Measurements from ENCODE around the gene TLX2.
A peak's percentile ranks its signal among the peaks of the same experiment; 100 is the strongest.

TLX2 gene

GRCh38 chr2:74504591-74504990 is 9.7 kb upstream of the TLX2 start:
- Histone ChIP-seq H3K9me3 (ENCODE audit: control insufficient read depth, insufficient read depth, low read depth, low read length) (no peaks in the 10 kb centered on the region), H3K36me3 (ENCODE audit: control insufficient read depth, insufficient read depth, low read length) (peaks cover 10% of the 10 kb centered on the region), H3K9ac (ENCODE audit: low read length) (no peak overlapping the region), H3K27ac (ENCODE audit: low read depth, low read length) (no peak overlapping the region), H3K4me3 (ENCODE audit: low read depth, low read length) (no peak overlapping the region; the same call in 1 of the 2 replicates), H3K27me3 (ENCODE audit: control insufficient read depth, insufficient read depth, low read length) (peaks cover 70% of the 10 kb centered on the region), H3K4me1 (ENCODE audit: control insufficient read depth, insufficient read depth, low read length) (peaks cover 46% of the 10 kb centered on the region)

GRCh38 chr2:74505448-74506246 is 8.6 kb upstream of the TLX2 start:
- Histone ChIP-seq H3K4me3 (ENCODE audit: low read depth, low read length) (no peak overlapping the region), H3K9ac (ENCODE audit: low read length) (no peak overlapping the region), H3K4me1 (ENCODE audit: control insufficient read depth, insufficient read depth, low read length) (peaks cover 36% of the 10 kb centered on the region), H3K36me3 (ENCODE audit: control insufficient read depth, insufficient read depth, low read length) (peaks cover 10% of the 10 kb centered on the region), H3K27ac (ENCODE audit: low read depth, low read length) (no peak overlapping the region), H3K9me3 (ENCODE audit: control insufficient read depth, insufficient read depth, low read depth, low read length) (no peaks in the 10 kb centered on the region), H3K27me3 (ENCODE audit: control insufficient read depth, insufficient read depth, low read length) (peaks cover 70% of the 10 kb centered on the region)

- H3K36me3 ChIP-seq (ENCODE audit: control insufficient read depth, insufficient read depth, low read length) = peaks cover 10% of the 10 kb centered on the region
- no peaks in the 10 kb centered on the region for H3K9me3 ChIP-seq (ENCODE audit: control insufficient read depth, insufficient read depth, low read depth, low read length)
- peak within 1 kb of the TSS; percentile 97 for H3K4me3 ChIP-seq (ENCODE audit: low read depth, low read length)
- H3K4me1 ChIP-seq (ENCODE audit: control insufficient read depth, insufficient read depth, low read length) = peaks cover 23% of the 10 kb centered on the region
- H3K27ac ChIP-seq (ENCODE audit: low read depth, low read length) = peak within 1 kb of the TSS; percentile 96
- peaks cover 70% of the 10 kb centered on the region for H3K27me3 ChIP-seq (ENCODE audit: control insufficient read depth, insufficient read depth, low read length)
- peak within 1 kb of the TSS; percentile 97 for H3K9ac ChIP-seq (ENCODE audit: low read length)
Measured at GRCh38 chr2:74507145-74507925, 6.9 kb upstream of the TLX2 start, which contains the start of gene PCGF1. PCGF1 (minus strand) TSS chr2:74507695; CDS start chr2:74507668, 27 bp downstream.

- Histone ChIP-seq H3K4me1 (ENCODE audit: control insufficient read depth, insufficient read depth, low read length) (peaks cover 22% of the 10 kb centered on the region), H3K9me3 (ENCODE audit: control insufficient read depth, insufficient read depth, low read depth, low read length) (no peaks in the 10 kb centered on the region), H3K27me3 (ENCODE audit: control insufficient read depth, insufficient read depth, low read length) (peaks cover 70% of the 10 kb centered on the region), H3K4me3 (ENCODE audit: low read depth, low read length) (peak overlapping the region; percentile 97), H3K27ac (ENCODE audit: low read depth, low read length) (peak overlapping the region; percentile 96; the same call in 1 of the 2 replicates), H3K36me3 (ENCODE audit: control insufficient read depth, insufficient read depth, low read length) (peaks cover 10% of the 10 kb centered on the region), H3K9ac (ENCODE audit: low read length) (peak overlapping the region; percentile 97)
Measured at GRCh38 chr2:74507926-74508520, 6.2 kb upstream of the TLX2 start.

- H3K27me3 ChIP-seq (ENCODE audit: control insufficient read depth, insufficient read depth, low read length) = peaks cover 74% of the 10 kb centered on the region
- no peaks in the 10 kb centered on the region for H3K9me3 ChIP-seq (ENCODE audit: control insufficient read depth, insufficient read depth, low read depth, low read length)
- peaks cover 26% of the 10 kb centered on the region for H3K4me1 ChIP-seq (ENCODE audit: control insufficient read depth, insufficient read depth, low read length)
- H3K27ac ChIP-seq (ENCODE audit: low read depth, low read length) = no peak overlapping the region
- no peak overlapping the region for H3K9ac ChIP-seq (ENCODE audit: low read length)
- no peak overlapping the region for H3K4me3 ChIP-seq (ENCODE audit: low read depth, low read length)
- H3K36me3 ChIP-seq (ENCODE audit: control insufficient read depth, insufficient read depth, low read length) = peaks cover 8% of the 10 kb centered on the region
Measured at GRCh38 chr2:74510272-74510671, 4.0 kb upstream of the TLX2 start.

- Histone ChIP-seq H3K36me3 (ENCODE audit: control insufficient read depth, insufficient read depth, low read length) (no peaks in the 10 kb centered on the region), H3K9ac (ENCODE audit: low read length) (no peak overlapping the region), H3K9me3 (ENCODE audit: control insufficient read depth, insufficient read depth, low read depth, low read length) (no peaks in the 10 kb centered on the region; the same call in 1 of the 2 replicates), H3K27ac (ENCODE audit: low read depth, low read length) (no peak overlapping the region), H3K4me3 (ENCODE audit: low read depth, low read length) (no peak overlapping the region), H3K4me1 (ENCODE audit: control insufficient read depth, insufficient read depth, low read length) (peaks cover 31% of the 10 kb centered on the region), H3K27me3 (ENCODE audit: control insufficient read depth, insufficient read depth, low read length) (peaks cover 78% of the 10 kb centered on the region)
Measured at GRCh38 chr2:74511104-74511989, 2.9 kb upstream of the TLX2 start.

- Histone ChIP-seq H3K36me3 (ENCODE audit: control insufficient read depth, insufficient read depth, low read length) (no peaks in the 10 kb centered on the region), H3K9me3 (ENCODE audit: control insufficient read depth, insufficient read depth, low read depth, low read length) (peaks cover 3% of the 10 kb centered on the region; the same call in 1 of the 2 replicates), H3K27ac (ENCODE audit: low read depth, low read length) (no peak overlapping the region), H3K9ac (ENCODE audit: low read length) (no peak overlapping the region), H3K27me3 (ENCODE audit: control insufficient read depth, insufficient read depth, low read length) (peaks cover 95% of the 10 kb centered on the region), H3K4me1 (ENCODE audit: control insufficient read depth, insufficient read depth, low read length) (peaks cover 25% of the 10 kb centered on the region), H3K4me3 (ENCODE audit: low read depth, low read length) (peak overlapping the region; percentile 57)
Measured at GRCh38 chr2:74512744-74513604, 1.3 kb upstream of the TLX2 start.

GRCh38 chr2:74513605-74514367 is 464 bp upstream of the TLX2 start:
- H3K4me3 ChIP-seq (ENCODE audit: low read depth, low read length) = peak overlapping the region; percentile 57
- H3K36me3 ChIP-seq (ENCODE audit: control insufficient read depth, insufficient read depth, low read length) = no peaks in the 10 kb centered on the region
- peaks cover 99% of the 10 kb centered on the region for H3K27me3 ChIP-seq (ENCODE audit: control insufficient read depth, insufficient read depth, low read length)
- H3K4me1 ChIP-seq (ENCODE audit: control insufficient read depth, insufficient read depth, low read length) = peaks cover 20% of the 10 kb centered on the region
- H3K9ac ChIP-seq (ENCODE audit: low read length) = no peak overlapping the region
- H3K27ac ChIP-seq (ENCODE audit: low read depth, low read length) = no peak overlapping the region
- H3K9me3 ChIP-seq (ENCODE audit: control insufficient read depth, insufficient read depth, low read depth, low read length) = peaks cover 3% of the 10 kb centered on the region; the same call in 1 of the 2 replicates

GRCh38 chr2:74515271-74515980 is 1.2 kb downstream of the TLX2 start:
- H3K9me3 ChIP-seq (ENCODE audit: control insufficient read depth, insufficient read depth, low read depth, low read length) = peaks cover 3% of the 10 kb centered on the region; the same call in 1 of the 2 replicates
- peak overlapping the region; percentile 57 for H3K4me3 ChIP-seq (ENCODE audit: low read depth, low read length)
- H3K27ac ChIP-seq (ENCODE audit: low read depth, low read length) = no peak overlapping the region
- H3K36me3 ChIP-seq (ENCODE audit: control insufficient read depth, insufficient read depth, low read length) = no peaks in the 10 kb centered on the region
- no peak overlapping the region for H3K9ac ChIP-seq (ENCODE audit: low read length)
- peaks cover 100% of the 10 kb centered on the region for H3K27me3 ChIP-seq (ENCODE audit: control insufficient read depth, insufficient read depth, low read length)
- peaks cover 20% of the 10 kb centered on the region for H3K4me1 ChIP-seq (ENCODE audit: control insufficient read depth, insufficient read depth, low read length)
